NCI-H2171 treated with DMSO at 0.1 percent for 48 hours (cell line): ENCODE results near the gene GPRIN3.
"Not testable (repeated sequence)": the region's sequence is repeated elsewhere in the genome, so short reads cannot be mapped to it uniquely, and the experiment has no call there.

Source experiments
- DNase-seq: peaks from one replicate; lab custom pipeline; 2025; lab: John Stamatoyannopoulos, UW

GPRIN3 gene

GRCh38 chr4:89312066-89312465 lies 4.5 kb upstream of the GPRIN3 start:
- no peak for DNase-seq

- DNase-seq, result no peak
Observed at GRCh38 chr4:89311433-89311832, 3.8 kb upstream of the GPRIN3 start.

GRCh38 chr4:89309154-89309553 lies 1.6 kb upstream of the GPRIN3 start:
- DNase-seq, result not testable (repeated sequence)

- DNase-seq, result no peak
Observed at GRCh38 chr4:89308161-89308500, 531 bp upstream of the GPRIN3 start.

- no peak for DNase-seq
Observed at GRCh38 chr4:89307178-89307445, 488 bp downstream of the GPRIN3 start.

GRCh38 chr4:89306486-89307177 lies 968 bp downstream of the GPRIN3 start:
- DNase-seq, result no peak

GRCh38 chr4:89305712-89306437 lies 1.7 kb downstream of the GPRIN3 start:
- DNase-seq, result peak; percentile 17

GRCh38 chr4:89305028-89305427 lies 2.6 kb downstream of the GPRIN3 start:
- no peak for DNase-seq

- no peak for DNase-seq
Observed at GRCh38 chr4:89303814-89304388, 3.7 kb downstream of the GPRIN3 start.

GRCh38 chr4:89303177-89303576 lies 4.4 kb downstream of the GPRIN3 start:
- DNase-seq, result no peak

GRCh38 chr4:89301902-89302301 lies 5.7 kb downstream of the GPRIN3 start:
- DNase-seq, result no peak

- no peak for DNase-seq
Observed at GRCh38 chr4:89301003-89301402, 6.6 kb downstream of the GPRIN3 start.

- DNase-seq, result no peak
Observed at GRCh38 chr4:89300499-89300898, 7.1 kb downstream of the GPRIN3 start.

GRCh38 chr4:89300060-89300459 lies 7.5 kb downstream of the GPRIN3 start:
- no peak for DNase-seq

GRCh38 chr4:89299153-89299791 lies 8.3 kb downstream of the GPRIN3 start:
- no peak for DNase-seq

GRCh38 chr4:89298788-89299152 lies 8.8 kb downstream of the GPRIN3 start:
- DNase-seq, result peak; percentile 39

- DNase-seq, result peak; percentile 19
Observed at GRCh38 chr4:89298155-89298554, 9.4 kb downstream of the GPRIN3 start.

GRCh38 chr4:89296896-89297295 lies 10.7 kb downstream of the GPRIN3 start:
- no peak for DNase-seq

- DNase-seq, result no peak
Observed at GRCh38 chr4:89296399-89296798, 11.2 kb downstream of the GPRIN3 start.

GRCh38 chr4:89295415-89295927 lies 12.1 kb downstream of the GPRIN3 start:
- no peak for DNase-seq

GRCh38 chr4:89294573-89295269 lies 12.9 kb downstream of the GPRIN3 start:
- no peak for DNase-seq

GRCh38 chr4:89293299-89293698 lies 14.3 kb downstream of the GPRIN3 start:
- no peak for DNase-seq
